HepG2 (cell line): Measurements from ENCODE around the gene RPL41. TPM values are rescaled to one million over a fixed set of nuclear protein-coding genes. Genes with fewer than 3 reads are reported as not detected.

ENCODE experiments used
- ATAC-seq: fragments of 200-7000 bp; cut with Tn5 transposase; 3 replicates; pipeline ENCODE4 v1.9.1; 2020; ENCODE audit warnings: mild to moderate bottlenecking, moderate library complexity
- BruUV-seq: library from RNA; stranded (reverse); fragments of 400-500 nt; replicated peaks from 2 replicates; lab custom pipeline; 2021; lab: Mats Ljungman, UMichigan
- CTCF ChIA-PET: fragments of 300-600 bp; formaldehyde crosslinking; extraction: SDS; loops from one replicate; lab custom pipeline; 2021; ENCODE audit warnings: low total read pairs, inconsistent platforms, low intra/inter-chr PET ratio; lab: Yijun Ruan, JAX
- POLR2A ChIA-PET: fragments of 350-600 bp; sonication (Branson Sonifier 250); formaldehyde crosslinking; loops from one replicate; lab custom pipeline; 2020; ENCODE audit warnings: antibody characterized with exemption, inconsistent platforms; lab: Yijun Ruan, JAX
- DNase-seq: peaks from one replicate; pipeline ENCODE4 v3.0.0-alpha.2; 2015; ENCODE audit warnings: low spot score
- FAIRE-seq: peaks from 3 replicates; lab custom pipeline; 2011; peaks lifted over from hg19 to GRCh38; lab: Jason Lieb, UNC
- H2AFZ ChIP-seq: one replicate; pipeline ENCODE4 v1.6.1; 2011; ENCODE audit warnings: low read length, inconsistent platforms
- H3K27ac ChIP-seq: fragments of 300-600 bp; 3 replicates; pipeline ENCODE4 v1.8.0; 2011; ENCODE audit warnings: mixed run types, mild to moderate bottlenecking, mixed read lengths, low read length, inconsistent platforms; ENCODE audit not compliant: insufficient read depth; ENCODE audit errors: extremely low read length
- H3K27me3 ChIP-seq, 2 experiments: fragments of 200-600 bp in 1 of 2; 2 replicates in 1 of 2; 3 replicates in 1 of 2; pipeline versions ENCODE4 v1.6.0 to v1.8.0; 2011; ENCODE audit warnings: low read length in 2 of 2, mild to moderate bottlenecking in 2 of 2, moderate library complexity in 2 of 2, inconsistent platforms in 1 of 2; ENCODE audit not compliant: insufficient read depth in 2 of 2, control insufficient read depth in 1 of 2
- H3K36me3 ChIP-seq, 2 experiments: fragments of 200-600 bp in 1 of 2; replicated peaks in 1 of 2; 2 replicates in 1 of 2; 3 replicates in 1 of 2; pipeline versions ENCODE4 v1.5.1 to v1.8.0; 2011; ENCODE audit warnings: low read length in 2 of 2, inconsistent platforms in 1 of 2; ENCODE audit not compliant: insufficient read depth in 2 of 2, control insufficient read depth in 1 of 2
- H3K4me1 ChIP-seq: 2 replicates; pipeline ENCODE4 v1.5.1; 2012; ENCODE audit warnings: low read length, inconsistent platforms; ENCODE audit not compliant: insufficient read depth
- H3K4me2 ChIP-seq: 2 replicates; pipeline ENCODE4 v1.6.0; 2011; ENCODE audit warnings: low read depth, low read length, inconsistent platforms
- H3K4me3 ChIP-seq, 3 experiments: fragments of 200-600 bp in 1 of 3; sonication (generic), shearing (Covaris generic) in 1 of 3; replicated peaks in 1 of 3; 2 replicates each; pipeline ENCODE4 v1.5.1; 2011 to 2016; ENCODE audit warnings: low read length in 3 of 3, inconsistent platforms in 2 of 3, low read depth in 2 of 3, mild to moderate bottlenecking in 2 of 3, control low read depth in 1 of 3, mixed read lengths in 1 of 3; ENCODE audit not compliant: insufficient read depth in 1 of 3
- H3K79me2 ChIP-seq: one replicate; pipeline ENCODE4 v1.6.1; 2011; ENCODE audit warnings: low read length, inconsistent platforms; ENCODE audit not compliant: insufficient read depth
- H3K9ac ChIP-seq: 2 replicates; pipeline ENCODE4 v1.6.0; 2011; ENCODE audit warnings: mild to moderate bottlenecking, low read depth, low read length, inconsistent platforms; ENCODE audit not compliant: insufficient read depth
- H3K9me3 ChIP-seq: 2 replicates; pipeline ENCODE4 v1.5.1; 2012; ENCODE audit warnings: mild to moderate bottlenecking, low read length
- H4K20me1 ChIP-seq: 2 replicates; pipeline ENCODE4 v1.6.0; 2011; ENCODE audit warnings: inconsistent platforms, mild to moderate bottlenecking, low read length, moderate library complexity; ENCODE audit not compliant: insufficient read depth
- AKNA ChIP-seq: sonication (generic); formaldehyde crosslinking; IDR thresholded peaks from 2 replicates; pipeline ENCODE4 v1.4.0; 2020; ENCODE audit warnings: missing genetic modification reagents, borderline replicate concordance
- ARID2 ChIP-seq: sonication (generic); formaldehyde crosslinking; IDR thresholded peaks from 2 replicates; pipeline ENCODE4 v1.8.1; 2022; ENCODE audit warnings: mild to moderate bottlenecking, missing genetic modification reagents, borderline replicate concordance
- ATF1 ChIP-seq: IDR thresholded peaks from 2 replicates; pipeline ENCODE4 v1.6.1; 2016; ENCODE audit warnings: mild to moderate bottlenecking, control low read depth
- CREM ChIP-seq, 2 experiments: sonication (generic) in 1 of 2; formaldehyde crosslinking in 1 of 2; IDR thresholded peaks; 2 replicates each; pipeline versions ENCODE4 v1.4.0 to v1.6.1; 2016 to 2020; ENCODE audit warnings: antibody characterized with exemption in 1 of 2, mild to moderate bottlenecking in 1 of 2, missing genetic modification reagents in 1 of 2
- EEA1 ChIP-seq: sonication (generic); formaldehyde crosslinking; IDR thresholded peaks from 2 replicates; pipeline ENCODE4 v1.5.1; 2020; ENCODE audit warnings: mild to moderate bottlenecking, missing genetic modification reagents, borderline replicate concordance
- ERF ChIP-seq: IDR thresholded peaks from 2 replicates; pipeline ENCODE4 v1.6.1; 2018; ENCODE audit warnings: missing biosample characterization, missing genetic modification reagents
- GABPA ChIP-seq, 2 experiments: IDR thresholded peaks; 2 replicates each; pipeline ENCODE4 v1.6.1; 2011 to 2016; ENCODE audit warnings: low read depth in 2 of 2, low read length in 1 of 2, missing biosample characterization in 1 of 2, missing genetic modification characterization in 1 of 2
- IRX3 ChIP-seq: sonication (generic); formaldehyde crosslinking; IDR thresholded peaks from 2 replicates; pipeline ENCODE4 v1.8.1; 2023; ENCODE audit warnings: mild to moderate bottlenecking, low read depth, missing genetic modification reagents, borderline replicate concordance
- NFYB ChIP-seq: sonication (generic); formaldehyde crosslinking; IDR thresholded peaks from 2 replicates; pipeline ENCODE4 v1.4.0; 2020; ENCODE audit warnings: missing genetic modification reagents
- PHB2 ChIP-seq: fragments of 450-650 bp; IDR thresholded peaks from 2 replicates; pipeline ENCODE4 v1.6.1; 2018; ENCODE audit not compliant: partially characterized antibody
- SMAD3 ChIP-seq: sonication (generic); formaldehyde crosslinking; IDR thresholded peaks from 2 replicates; pipeline ENCODE4 v1.4.0; 2020; ENCODE audit warnings: missing genetic modification reagents
- XRCC5 ChIP-seq: fragments of 200-400 bp; formaldehyde crosslinking; optimal IDR thresholded peaks from 2 replicates; pipeline ENCODE3; 2017; ENCODE audit warnings: mild to moderate bottlenecking, low read length
- ZC3H4 ChIP-seq: sonication (generic); formaldehyde crosslinking; IDR thresholded peaks from 2 replicates; pipeline ENCODE4 v1.4.0; 2020; ENCODE audit warnings: missing genetic modification reagents, borderline replicate concordance
- ZMAT3 ChIP-seq: sonication (generic); formaldehyde crosslinking; conservative IDR thresholded peaks from 2 replicates; pipeline ENCODE4 v1.7.0; 2021; ENCODE audit warnings: missing genetic modification reagents
- ZMYM4 ChIP-seq: sonication (generic); formaldehyde crosslinking; IDR thresholded peaks from 2 replicates; pipeline ENCODE4 v1.8.1; 2023; ENCODE audit warnings: mild to moderate bottlenecking, missing genetic modification reagents
- ZNF12 ChIP-seq: sonication (generic); formaldehyde crosslinking; IDR thresholded peaks from 2 replicates; pipeline ENCODE4 v1.5.0; 2020; ENCODE audit warnings: missing genetic modification reagents
- ZNF432 ChIP-seq: sonication (generic); formaldehyde crosslinking; IDR thresholded peaks from 2 replicates; pipeline ENCODE4 v1.5.0; 2020; ENCODE audit warnings: missing genetic modification reagents, mild to moderate bottlenecking, borderline replicate concordance
- ZNF567 ChIP-seq: sonication (generic); formaldehyde crosslinking; IDR thresholded peaks from 2 replicates; pipeline ENCODE4 v1.8.1; 2023; ENCODE audit warnings: mild to moderate bottlenecking, missing genetic modification reagents, borderline replicate concordance
- ZNF720 ChIP-seq: sonication (generic); formaldehyde crosslinking; IDR thresholded peaks from 2 replicates; pipeline ENCODE4 v1.4.0; 2020; ENCODE audit warnings: missing genetic modification reagents
- ZNF775 ChIP-seq: sonication (generic); formaldehyde crosslinking; IDR thresholded peaks from 2 replicates; pipeline ENCODE4 v1.4.0; 2020; ENCODE audit warnings: missing genetic modification reagents, mild to moderate bottlenecking, moderate library complexity, borderline replicate concordance
- ZNF790 ChIP-seq: sonication (generic); formaldehyde crosslinking; IDR thresholded peaks from 2 replicates; pipeline ENCODE4 v1.8.0; 2022; ENCODE audit warnings: missing genetic modification reagents, mild to moderate bottlenecking, borderline replicate concordance
- WGBS: methylation state at CpG from one replicate; pipeline ENCODE4 v1.1.6; 2017; ENCODE audit warnings: low lambda C conversion rate; 5-methylcytosine and 5-hydroxymethylcytosine counted together
- in situ Hi-C: cut with HindIII; loops from 2 replicates; pipeline ENCODE4 v1.10.0; 2017; ENCODE audit warnings: low pct_unique_long_range_greater_than_20kb; ENCODE audit not compliant: extremely low pct_ligation_motif_present
- intact Hi-C: fragments of 100-400 bp; cut with micrococcal nuclease; formaldehyde crosslinking; loops from one replicate; pipeline ENCODE4 v1.10.0; 2022; ENCODE audit not compliant: unreplicated experiment
- polyA plus RNA-seq, 8 experiments: library from polyadenylated mRNA; depleted of rRNA in 3 of 8; stranded (reverse) in 7 of 8; unstranded in 1 of 8; fragments of >200 nt; fragmentation: Illumina TruSeq in 4 of 8; extraction: Trizol in 4 of 8; gene quantifications; 2 replicates each; pipeline versions ENCODE4 v1.2.1 to v1.2.3, GENCODE V29; 2011 to 2016; ENCODE audit warnings: low read depth in 4 of 8, missing spikeins in 1 of 8, mixed read lengths in 1 of 8; ENCODE audit not compliant: insufficient read depth in 1 of 8
- total RNA-seq, 5 experiments: library from RNA; depleted of rRNA; stranded (reverse); fragments of >200 nt; fragmentation: Illumina TruSeq; extraction: Trizol; gene quantifications; 2 replicates each; pipeline ENCODE4 v1.2.3, GENCODE V29; 2016; ENCODE audit warnings: low read depth in 1 of 5

RPL41 gene
- total and polyA plus RNA-seq, 2 of the 13 experiments (the other 11 are each of a cell fraction or from before 2014, with no cell fraction given), result 4,012 to 7,670 TPM

DNA sequence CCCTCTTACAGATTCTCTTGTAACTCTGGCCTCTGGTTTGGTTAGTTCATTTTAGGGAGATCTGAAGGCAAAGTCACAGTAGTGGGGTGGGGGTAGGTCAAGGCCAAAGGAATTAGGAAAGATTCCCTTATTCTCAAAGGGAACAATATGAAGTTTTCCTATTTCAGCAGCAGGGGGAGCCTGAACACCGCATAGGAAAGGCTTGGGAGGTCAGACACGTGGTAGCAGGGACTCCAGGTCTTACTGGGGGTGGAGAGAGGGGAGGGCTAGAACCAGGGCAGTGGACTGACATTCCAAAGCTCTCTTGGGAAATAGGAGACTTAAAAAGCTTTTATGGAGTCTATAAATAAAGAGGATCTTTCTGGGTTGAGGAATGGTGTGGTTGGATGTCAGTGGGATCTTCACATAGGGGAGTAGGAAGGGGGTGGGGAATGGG, 2.9 kb downstream of the RPL41 start:
- Histone ChIP-seq H3K36me3 (0 out of 5 replicates have a peak, but pooled peaks cover 0 to 4% of the 10 kb centered on the region in 2 experiments), H2AFZ (no peak overlapping the region), H3K4me1 (peaks cover 64% of the 10 kb centered on the region), H4K20me1 (no peaks in the 10 kb centered on the region), H3K9ac (peak overlapping the region; percentile 72), H3K4me3 (peak overlapping the region; percentile 67 to 86 (median 74)), H3K9me3 (no peaks in the 10 kb centered on the region), H3K79me2 (peaks cover 15% of the 10 kb centered on the region), H3K27ac (peak overlapping the region; percentile 72), H3K4me2 (peak overlapping the region; percentile 98), H3K27me3 (no peaks in the 10 kb centered on the region; a peak in 1 of 5 replicates)
- 0% methylated on average over 2 of the region's 2 CpGs for WGBS
- DNase-seq (peak; percentile 95), FAIRE-seq (peak; percentile 90), ATAC-seq (peak; percentile 58)
- BruUV-seq, result no TSS peak
- ChIA-PET POLR2A (interaction anchor here (0.6 to 6.2 kb wide), 15 partner anchors 9 to 241 kb away, joined by 3 to 128 read pairs (median 4); partner anchors contain the start of genes ERBB3, ESYT1, MYL6 and MYL6B), CTCF (interaction anchor here (0.6 to 3.2 kb wide), 5 partner anchors 40 to 105 kb away, joined by 3 to 49 read pairs (median 4); partner anchors contain the start of genes NABP2 and SMARCC2)
- intact Hi-C loops, result loop anchor here (1.0 to 5.0 kb wide), 6 partner anchors 33 to 348 kb away; partner anchors contain the start of genes CS, MYL6B, SMARCC2 and SPRYD4
- in situ Hi-C loops, result no loop called here
- no peak for TF ChIP-seq ZNF432 (CRISPR knock-in tag)
- TF ChIP-seq NFYB, result no peak
- no peak for TF ChIP-seq AKNA
- no peak for TF ChIP-seq IRX3 (CRISPR knock-in tag)
- TF ChIP-seq EEA1 (CRISPR knock-in tag), result no peak
- 0 out of 2 replicates have a peak, but pooled peaks have one; percentile 55 for TF ChIP-seq ARID2
- TF ChIP-seq ZMAT3 (CRISPR knock-in tag), result no peak
- no peak for TF ChIP-seq ZNF790 (CRISPR knock-in tag)
- TF ChIP-seq ZNF12 (CRISPR knock-in tag), result 0 out of 2 replicates have a peak, but pooled peaks have one; percentile 58
- TF ChIP-seq ZNF775, result no peak
- no peak for TF ChIP-seq ZNF720 (CRISPR knock-in tag)
- TF ChIP-seq ZMYM4 (CRISPR knock-in tag), result peak; percentile 56
- TF ChIP-seq XRCC5, result peak; percentile 39
- no peak for TF ChIP-seq ZC3H4
- TF ChIP-seq CREM (IDR thresholded peaks at IDR 0.05), result peak; percentile 30; the same call in 1 of the 2 replicates
- TF ChIP-seq CREM (CRISPR knock-in tag; IDR thresholded peaks at IDR 0.05), result no peak
- TF ChIP-seq SMAD3 (CRISPR knock-in tag), result peak; percentile 26; the same call in 1 of the 2 replicates
- TF ChIP-seq ERF, result 0 out of 2 replicates have a peak, but pooled peaks have one; percentile 19
- TF ChIP-seq PHB2, result no peak
- TF ChIP-seq ZNF567 (CRISPR knock-in tag), result no peak
- no peak for TF ChIP-seq GABPA (IDR thresholded peaks at IDR 0.05; ENCODE audit: low read depth, low read length)
- peak; percentile 58 for TF ChIP-seq GABPA (CRISPR knock-in tag; IDR thresholded peaks at IDR 0.05; ENCODE audit: low read depth)
- TF ChIP-seq ATF1 (CRISPR knock-in tag), result no peak
